ENCODE results near the gene AQP12A. TPM values are rescaled to one million over a fixed set of nuclear protein-coding genes. Genes with fewer than 3 reads are reported as not detected.

The AQP12A gene
- total RNA-seq, 2 donors from 2014 or later = not detected

DNA sequence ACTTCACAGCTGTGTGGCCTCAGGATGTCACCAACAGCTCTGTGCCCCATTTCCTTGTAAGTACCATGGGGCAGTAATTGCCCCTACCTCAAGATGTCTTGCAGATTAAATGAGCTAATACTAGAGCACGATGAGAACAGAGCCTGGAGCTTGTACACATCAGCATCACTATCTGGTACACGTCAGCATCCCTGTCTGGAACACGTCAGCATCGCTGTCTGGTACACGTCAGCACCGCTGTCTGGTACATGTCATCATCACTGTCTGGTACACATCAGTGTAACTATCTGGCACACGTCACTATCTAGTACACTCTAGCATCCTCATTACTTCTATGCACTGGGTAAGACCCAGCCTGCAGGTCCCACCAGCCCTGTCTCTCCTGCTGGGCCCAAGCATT is 37.2 kb downstream of the AQP12A start:
- Histone ChIP-seq H3K36me3 (no peaks in the 10 kb centered on the region), H3K27ac (no peak overlapping the region), H3K4me3 (no peak overlapping the region), H3K27me3 (replicated peaks; ENCODE audit: insufficient read depth) (no peaks in the 10 kb centered on the region), H3K4me1 (ENCODE audit: control insufficient read depth in 1 of 2, low read depth in 2 of 2) (no peaks in the 10 kb centered on the region), H3K9me3 (no peaks in the 10 kb centered on the region)
- ATAC-seq (ENCODE audit: insufficient number of reproducible peaks, low FRiP score, low read depth) = no peak
- no peak for DNase-seq (ENCODE audit: low spot score)
- TF ChIP-seq, protein P1, sequence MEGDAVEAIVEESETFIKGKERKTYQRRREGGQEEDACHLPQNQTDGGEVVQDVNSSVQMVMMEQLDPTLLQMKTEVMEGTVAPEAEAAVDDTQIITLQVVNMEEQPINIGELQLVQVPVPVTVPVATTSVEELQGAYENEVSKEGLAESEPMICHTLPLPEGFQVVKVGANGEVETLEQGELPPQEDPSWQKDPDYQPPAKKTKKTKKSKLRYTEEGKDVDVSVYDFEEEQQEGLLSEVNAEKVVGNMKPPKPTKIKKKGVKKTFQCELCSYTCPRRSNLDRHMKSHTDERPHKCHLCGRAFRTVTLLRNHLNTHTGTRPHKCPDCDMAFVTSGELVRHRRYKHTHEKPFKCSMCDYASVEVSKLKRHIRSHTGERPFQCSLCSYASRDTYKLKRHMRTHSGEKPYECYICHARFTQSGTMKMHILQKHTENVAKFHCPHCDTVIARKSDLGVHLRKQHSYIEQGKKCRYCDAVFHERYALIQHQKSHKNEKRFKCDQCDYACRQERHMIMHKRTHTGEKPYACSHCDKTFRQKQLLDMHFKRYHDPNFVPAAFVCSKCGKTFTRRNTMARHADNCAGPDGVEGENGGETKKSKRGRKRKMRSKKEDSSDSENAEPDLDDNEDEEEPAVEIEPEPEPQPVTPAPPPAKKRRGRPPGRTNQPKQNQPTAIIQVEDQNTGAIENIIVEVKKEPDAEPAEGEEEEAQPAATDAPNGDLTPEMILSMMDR (IDR thresholded peaks at IDR 0.05) = no peak

DNA sequence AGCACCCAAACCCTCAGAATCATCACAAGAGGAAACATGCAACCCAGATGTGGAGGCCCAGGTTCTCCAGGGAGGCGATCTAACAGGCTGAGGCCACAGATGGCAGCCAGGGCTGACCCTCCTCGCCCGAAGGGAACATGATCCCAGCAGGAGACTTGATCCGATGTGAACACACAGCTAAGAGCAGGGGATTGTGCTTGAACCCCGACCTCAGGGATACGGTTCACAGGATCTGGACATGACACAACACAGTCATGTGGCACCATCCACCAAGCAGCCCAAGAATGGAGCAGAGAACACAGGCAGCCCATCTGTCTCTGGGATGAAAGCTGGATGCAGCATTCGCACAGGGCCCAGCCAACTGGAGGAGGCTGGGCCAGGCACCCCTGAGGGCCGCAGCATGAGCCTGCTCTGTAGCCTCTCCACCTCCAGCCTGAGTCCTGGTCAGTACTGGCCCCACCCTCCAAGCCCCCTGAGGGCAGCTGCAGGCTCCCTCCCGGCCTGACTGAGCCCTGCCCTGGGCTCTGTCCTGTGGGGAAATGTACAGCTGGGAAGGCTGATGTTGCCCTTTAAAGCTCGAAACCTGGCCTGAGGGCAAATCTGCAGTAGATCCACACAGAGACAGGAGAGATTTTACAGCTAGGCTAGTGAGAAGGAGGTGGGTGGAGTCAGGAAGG is 39.0 kb downstream of the AQP12A start:
- Histone ChIP-seq H3K9me3 (no peaks in the 10 kb centered on the region), H3K36me3 (no peaks in the 10 kb centered on the region), H3K27ac (no peak overlapping the region), H3K4me1 (ENCODE audit: control insufficient read depth in 1 of 2, low read depth in 2 of 2) (no peaks in the 10 kb centered on the region), H3K27me3 (replicated peaks; ENCODE audit: insufficient read depth) (no peaks in the 10 kb centered on the region), H3K4me3 (no peak overlapping the region)
- TF ChIP-seq, protein P1 (IDR thresholded peaks at IDR 0.05) = no peak
- DNase-seq (ENCODE audit: low spot score) (no peak), ATAC-seq (ENCODE audit: insufficient number of reproducible peaks, low FRiP score, low read depth) (no peak)

DNA sequence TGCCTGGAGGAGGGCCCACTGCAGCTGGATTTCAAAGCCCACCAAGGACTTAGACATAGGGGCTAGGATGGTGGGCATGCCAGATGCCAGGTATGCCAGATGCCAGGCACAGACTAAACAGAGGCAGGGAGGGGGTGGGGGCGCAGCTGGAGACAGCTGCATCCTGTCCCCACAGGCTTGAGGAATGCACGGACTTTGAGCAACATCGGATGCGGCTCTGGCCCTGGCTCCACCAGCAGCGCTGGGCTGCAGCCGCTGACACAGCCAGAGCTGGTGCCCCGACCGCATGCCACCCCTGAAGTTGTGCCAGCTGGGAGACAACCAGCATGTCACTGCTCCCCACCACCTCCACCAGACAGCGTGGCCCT is 39.5 kb downstream of the AQP12A start:
- no peaks in the 10 kb centered on the region for H3K4me1 ChIP-seq (ENCODE audit: control insufficient read depth in 1 of 2, low read depth in 2 of 2)
- DNase-seq (ENCODE audit: low spot score) = no peak
- no peaks in the 10 kb centered on the region for H3K27me3 ChIP-seq (replicated peaks; ENCODE audit: insufficient read depth)
- H3K9me3 ChIP-seq = no peaks in the 10 kb centered on the region
- ATAC-seq (ENCODE audit: insufficient number of reproducible peaks, low FRiP score, low read depth) = no peak
- H3K4me3 ChIP-seq = no peak overlapping the region
- TF ChIP-seq, protein P1 (IDR thresholded peaks at IDR 0.05) = no peak
- no peaks in the 10 kb centered on the region for H3K36me3 ChIP-seq
- H3K27ac ChIP-seq = no peak overlapping the region

DNA sequence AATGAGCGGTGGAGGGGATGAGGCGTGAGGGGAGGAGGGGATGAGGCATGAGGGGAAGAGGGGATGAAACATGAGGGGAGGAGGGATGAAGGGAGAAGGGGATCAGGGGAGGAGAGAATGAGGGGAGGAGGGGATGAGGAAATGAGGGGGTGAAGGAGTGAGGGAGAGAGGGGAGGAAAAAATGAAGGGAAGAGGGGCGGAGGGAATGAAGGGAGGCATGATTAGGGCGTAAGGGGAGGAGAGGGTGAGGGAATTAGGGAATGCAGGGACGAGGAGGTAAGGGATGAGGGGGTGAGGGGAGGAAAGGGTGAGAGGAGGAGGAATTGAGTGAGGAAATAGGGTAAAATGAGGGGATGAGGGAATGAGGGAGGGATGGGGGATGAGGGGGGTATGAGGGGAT is 40.5 kb downstream of the AQP12A start:
- DNase-seq (ENCODE audit: low spot score) = no peak

DNA sequence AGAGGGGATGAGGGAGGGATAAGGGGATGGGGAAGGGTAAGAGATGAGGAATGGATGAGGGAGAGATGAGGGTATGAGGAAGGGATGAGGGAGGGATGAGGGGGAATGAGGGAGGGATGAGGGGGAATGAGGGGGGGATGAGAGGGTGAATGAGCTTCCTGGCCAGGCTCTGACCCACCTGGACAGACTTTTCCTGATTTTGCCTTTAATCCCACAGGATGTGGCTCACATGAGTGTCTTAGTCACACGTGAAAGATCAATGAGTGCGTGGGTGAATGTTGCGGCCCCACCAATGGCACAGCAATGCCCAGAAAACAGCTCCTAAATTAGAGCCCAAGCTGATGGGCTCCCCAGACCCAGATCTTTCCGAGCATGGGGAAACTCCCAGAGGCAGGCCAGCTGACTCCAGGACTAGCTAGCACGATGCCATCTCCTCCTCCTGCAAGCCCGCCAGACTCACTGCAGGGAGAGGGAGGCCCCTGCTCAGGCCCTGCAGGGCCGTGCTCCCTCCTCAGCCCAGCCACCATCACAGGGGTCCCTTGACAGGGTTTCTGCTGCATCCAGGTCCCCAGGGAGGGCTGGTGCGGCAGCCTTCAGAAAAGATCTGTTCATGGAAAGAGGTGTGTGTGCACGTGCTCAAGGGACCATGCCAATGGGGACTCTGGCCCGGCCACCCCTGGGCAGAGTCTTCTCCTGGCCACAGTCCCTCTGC is 41.4 kb downstream of the AQP12A start:
- no peaks in the 10 kb centered on the region for H3K4me1 ChIP-seq (ENCODE audit: control insufficient read depth in 1 of 2, low read depth in 2 of 2)
- DNase-seq (ENCODE audit: low spot score) (no peak), ATAC-seq (ENCODE audit: insufficient number of reproducible peaks, low FRiP score, low read depth) (no peak)
- TF ChIP-seq, protein P1 (IDR thresholded peaks at IDR 0.05) = no peak
- H3K27me3 ChIP-seq (replicated peaks; ENCODE audit: insufficient read depth) = no peaks in the 10 kb centered on the region
- no peak overlapping the region for H3K27ac ChIP-seq
- no peaks in the 10 kb centered on the region for H3K36me3 ChIP-seq
- H3K9me3 ChIP-seq = no peaks in the 10 kb centered on the region
- no peak overlapping the region for H3K4me3 ChIP-seq

More for the DNA sequence above, 40.5 kb downstream of the AQP12A start:
- Histone ChIP-seq H3K9me3 (no peaks in the 10 kb centered on the region), H3K4me3 (no peak overlapping the region), H3K27me3 (replicated peaks; ENCODE audit: insufficient read depth) (no peaks in the 10 kb centered on the region), H3K4me1 (ENCODE audit: control insufficient read depth in 1 of 2, low read depth in 2 of 2) (no peaks in the 10 kb centered on the region), H3K27ac (no peak overlapping the region), H3K36me3 (no peaks in the 10 kb centered on the region)
- TF ChIP-seq, protein P1 (IDR thresholded peaks at IDR 0.05) = no peak
- no peak for ATAC-seq (ENCODE audit: insufficient number of reproducible peaks, low FRiP score, low read depth)

Data from thoracic aorta (tissue), 2 donors.